ENCODE measurements around the gene MKLN1.

MKLN1 gene

GRCh38 chr7:131521651-131522163 lies 194.0 kb downstream of the MKLN1 start:
- DNase-seq (ENCODE audit: low spot score), result no peak

- DNase-seq (ENCODE audit: low spot score), result no peak
Observed at GRCh38 chr7:131522325-131522930, 194.8 kb downstream of the MKLN1 start.

GRCh38 chr7:131524115-131524514 lies 196.4 kb downstream of the MKLN1 start:
- no peak for DNase-seq (ENCODE audit: low spot score)

- DNase-seq (ENCODE audit: low spot score), result no peak
Observed at GRCh38 chr7:131524703-131525102, 197.0 kb downstream of the MKLN1 start.

DNA sequence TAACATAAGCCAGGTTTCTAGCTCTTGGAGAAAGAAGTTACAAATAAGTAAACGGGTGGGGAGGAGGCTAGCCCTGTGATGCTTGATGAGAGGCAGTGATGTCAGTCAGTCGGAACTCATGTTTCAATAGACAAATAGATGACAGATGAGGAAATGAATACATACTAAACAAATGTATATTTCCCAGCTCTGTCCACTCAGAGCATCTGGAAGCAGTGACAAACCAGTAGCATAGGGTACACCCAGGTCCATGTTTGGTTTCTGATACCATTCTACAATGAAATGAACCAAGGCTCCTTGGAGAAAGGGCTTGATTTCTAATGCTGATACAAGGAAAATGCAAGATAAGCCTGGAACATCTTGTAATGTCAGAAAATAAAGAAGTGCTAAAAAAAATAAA lies 198.1 kb downstream of the MKLN1 start:
- no peak for DNase-seq (ENCODE audit: low spot score)

GRCh38 chr7:131527456-131527855 lies 199.8 kb downstream of the MKLN1 start:
- no peak for DNase-seq (ENCODE audit: low spot score)

GRCh38 chr7:131529179-131529578 lies 201.5 kb downstream of the MKLN1 start:
- DNase-seq (ENCODE audit: low spot score), result no peak

GRCh38 chr7:131529617-131530016 lies 201.9 kb downstream of the MKLN1 start:
- DNase-seq (ENCODE audit: low spot score), result no peak

DNA sequence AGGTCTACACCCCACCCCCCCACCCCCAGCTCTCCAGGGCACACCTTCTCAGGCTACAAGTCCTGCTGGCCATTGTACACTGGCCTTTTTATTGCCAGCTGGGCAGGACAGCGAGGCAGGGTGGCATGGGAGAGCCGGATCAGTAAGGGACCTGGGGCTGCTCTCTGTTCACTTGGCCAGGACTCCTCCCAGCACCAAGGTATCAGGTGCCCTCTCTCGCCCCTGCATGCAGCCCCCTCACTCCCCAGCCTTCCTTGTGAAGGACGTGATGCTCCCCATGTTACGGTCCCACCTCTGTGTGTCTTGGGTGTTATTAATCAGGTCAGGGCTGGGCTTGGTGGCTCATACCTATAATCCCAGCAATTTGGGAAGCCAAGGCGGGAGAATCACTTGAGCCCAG lies 202.5 kb downstream of the MKLN1 start:
- no peak for DNase-seq (ENCODE audit: low spot score)

- no peak for DNase-seq (ENCODE audit: low spot score)
Observed at GRCh38 chr7:131532570-131533091, 205.0 kb downstream of the MKLN1 start.

DNA sequence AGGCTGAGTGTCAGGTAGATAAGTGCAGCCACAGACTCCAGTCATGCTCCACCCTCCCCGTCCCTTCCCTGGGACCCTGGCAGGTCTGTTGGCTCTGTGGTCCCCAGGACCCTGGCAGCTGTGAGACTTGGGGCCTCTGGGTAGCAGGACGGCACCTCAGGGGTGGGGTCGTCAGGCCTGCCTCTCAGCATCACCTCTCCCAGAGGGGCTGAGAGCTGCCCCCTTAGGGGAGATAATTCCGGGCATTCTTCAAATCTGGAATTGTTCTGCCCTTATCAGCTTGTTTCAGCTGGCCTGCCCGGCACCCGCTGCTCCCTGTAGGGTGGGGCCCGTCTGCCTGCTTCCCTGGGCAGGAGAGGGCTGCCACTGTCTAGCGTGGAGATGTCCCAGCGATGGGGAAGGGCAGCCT lies 205.5 kb downstream of the MKLN1 start:
- no peak for DNase-seq (ENCODE audit: low spot score)

DNA sequence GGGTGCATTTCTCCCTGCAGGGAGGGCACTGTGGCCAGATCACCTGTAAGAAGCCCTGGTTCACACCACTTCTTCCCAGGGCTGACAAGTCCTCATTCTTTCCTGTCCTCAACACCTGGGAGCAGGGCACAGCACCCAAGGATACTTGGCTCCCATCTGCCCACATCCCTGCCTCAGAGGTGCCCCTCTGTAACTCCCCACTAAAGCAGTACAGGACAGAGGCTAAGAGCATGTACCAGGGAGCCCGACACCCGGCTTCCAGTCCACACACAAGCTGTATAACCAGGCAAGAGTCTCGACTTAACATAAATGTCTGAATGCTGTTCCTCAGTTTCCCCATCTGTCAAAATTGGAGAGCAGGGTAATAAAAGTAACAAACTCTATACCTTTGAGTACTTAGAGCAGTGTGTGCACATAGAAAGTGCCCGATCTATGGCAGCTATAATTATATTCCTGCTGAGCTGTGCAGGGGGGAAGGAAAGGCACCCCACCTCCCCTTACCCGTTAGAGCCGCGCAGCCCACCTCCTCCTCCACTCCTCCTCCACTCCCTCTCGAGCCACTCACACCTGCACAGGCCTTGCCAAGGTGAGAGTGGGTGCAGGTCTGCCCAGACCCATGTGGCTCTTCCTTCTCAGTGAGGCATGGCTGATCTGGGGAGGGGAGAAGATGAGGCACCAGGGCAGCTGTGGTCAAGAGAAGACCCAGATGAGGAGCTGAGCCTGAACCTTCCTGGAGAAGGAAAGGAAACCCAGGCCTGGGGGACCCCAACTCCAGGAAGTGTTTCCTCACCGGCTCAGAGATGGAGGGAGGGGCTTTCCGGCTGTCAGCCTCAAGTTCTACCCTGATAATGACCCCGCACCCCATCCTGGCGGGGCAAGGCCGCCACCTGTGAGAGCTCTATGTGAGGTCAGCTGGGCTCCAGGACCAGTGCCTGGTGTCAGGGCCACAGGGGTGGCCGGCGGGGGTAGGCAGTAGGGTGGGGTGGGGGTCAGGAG lies 206.2 kb downstream of the MKLN1 start:
- DNase-seq (ENCODE audit: low spot score), result no peak

DNA sequence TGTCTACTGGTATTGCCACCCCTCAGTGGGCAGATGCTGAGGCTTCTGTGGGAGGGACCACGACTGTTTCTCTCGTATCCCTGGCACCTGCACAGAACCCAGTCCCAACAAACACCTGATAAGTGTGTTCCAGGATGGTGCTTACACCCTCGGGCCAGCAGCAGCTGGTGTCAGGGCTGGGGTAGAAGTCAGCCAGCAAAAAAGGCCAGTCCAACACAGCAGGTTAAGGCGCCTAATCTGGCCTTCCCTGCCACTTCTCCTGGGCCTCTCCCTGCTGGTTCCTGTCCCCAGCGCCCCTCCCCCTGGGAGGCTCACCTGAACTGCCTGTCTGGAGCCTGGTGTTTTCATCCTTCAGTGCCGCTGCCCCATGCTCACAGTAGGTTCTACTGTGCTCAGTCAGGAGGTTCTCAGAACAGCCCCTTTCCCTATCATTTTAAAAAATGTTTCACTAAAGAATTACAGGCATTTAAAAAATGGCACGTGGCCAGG lies 208.7 kb downstream of the MKLN1 start:
- DNase-seq (ENCODE audit: low spot score), result no peak

- DNase-seq (ENCODE audit: low spot score), result no peak
Observed at GRCh38 chr7:131537571-131537978, 209.9 kb downstream of the MKLN1 start.

DNA sequence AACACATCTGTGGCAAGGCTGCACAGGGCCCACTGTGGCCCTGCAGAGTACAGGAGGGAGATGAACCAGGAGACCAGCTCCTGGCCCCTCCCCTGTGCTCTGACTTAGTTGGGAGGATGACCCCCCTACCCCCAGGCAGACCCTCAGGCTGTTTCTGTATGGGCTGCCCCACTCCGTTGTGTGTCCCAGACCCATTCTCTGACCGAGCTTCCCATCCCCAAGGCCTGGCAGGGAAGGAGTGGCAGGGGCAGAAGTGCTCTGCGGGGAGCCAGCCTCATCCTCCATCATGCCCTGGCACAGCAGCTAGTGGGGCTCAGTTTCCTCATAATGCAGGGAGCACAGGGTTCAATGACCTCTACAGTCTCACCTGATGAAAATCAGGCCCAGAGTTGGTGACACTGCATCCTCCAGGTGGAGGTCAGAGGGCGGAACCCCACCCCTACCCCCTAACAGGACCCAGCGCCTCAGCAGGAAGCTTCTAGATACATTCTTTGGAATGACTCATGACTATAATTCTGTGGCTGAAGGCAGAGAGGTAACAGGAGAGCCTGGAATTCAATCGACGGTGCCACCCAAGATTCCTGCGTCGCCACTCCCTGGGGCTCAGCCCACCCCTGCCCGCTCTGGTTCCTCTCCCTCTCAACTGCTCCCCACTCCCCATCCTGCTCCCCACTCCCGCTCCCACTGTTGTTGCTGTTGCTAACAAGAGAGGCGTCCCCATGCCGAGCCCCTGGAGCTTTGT lies 210.6 kb downstream of the MKLN1 start:
- DNase-seq (ENCODE audit: low spot score), result no peak

DNA sequence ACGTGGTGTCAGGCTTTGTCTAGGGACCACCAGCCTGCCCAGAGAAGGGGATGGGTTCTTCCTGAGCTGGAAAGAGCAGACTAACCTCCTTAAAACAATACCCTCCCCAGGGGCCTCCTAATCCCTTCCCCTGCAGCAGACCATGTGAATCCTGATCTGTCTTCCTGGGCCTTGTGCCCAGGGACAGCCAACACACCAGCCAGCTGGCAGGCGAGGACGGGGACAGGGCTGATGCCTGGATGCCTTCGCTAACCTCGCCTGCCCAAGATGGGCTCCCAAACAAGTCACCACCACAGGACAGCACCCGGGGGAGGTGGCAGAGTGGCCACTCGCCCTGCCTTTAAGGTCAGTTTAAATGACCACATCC lies 211.1 kb downstream of the MKLN1 start:
- DNase-seq (ENCODE audit: low spot score), result no peak

DNA sequence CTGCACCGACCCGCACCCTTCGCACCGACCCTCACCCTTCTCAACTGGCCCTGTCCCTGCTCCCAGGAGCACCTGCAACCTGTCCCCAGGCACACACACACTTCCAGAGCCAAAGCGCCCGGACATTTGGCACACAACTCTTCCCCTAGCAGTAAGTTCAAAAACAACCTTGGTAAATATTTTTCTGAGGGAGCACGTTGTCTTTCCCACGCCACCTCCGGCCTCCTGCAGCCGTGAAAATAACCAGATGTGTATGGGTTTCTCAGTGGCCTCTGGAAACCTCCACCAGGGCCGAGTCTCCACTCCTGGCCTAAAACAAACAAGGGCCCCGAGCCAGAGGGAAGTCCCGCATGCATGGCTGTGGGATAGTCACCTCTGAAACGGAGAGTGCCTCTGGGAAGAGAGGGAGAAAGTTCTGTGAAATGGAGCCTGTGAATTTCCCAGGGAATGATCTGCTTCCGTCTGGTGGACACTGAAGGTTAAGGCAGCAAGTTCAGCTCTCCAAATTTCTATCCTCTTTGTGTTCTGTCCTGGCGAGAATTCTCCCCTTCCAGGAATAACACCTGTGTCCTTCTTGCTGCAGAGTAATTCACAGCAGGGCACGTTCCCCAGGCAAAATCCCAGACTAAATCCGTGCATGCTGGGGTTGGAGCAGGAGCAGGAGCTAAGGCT lies 213.0 kb downstream of the MKLN1 start:
- no peak for DNase-seq (ENCODE audit: low spot score)

DNA sequence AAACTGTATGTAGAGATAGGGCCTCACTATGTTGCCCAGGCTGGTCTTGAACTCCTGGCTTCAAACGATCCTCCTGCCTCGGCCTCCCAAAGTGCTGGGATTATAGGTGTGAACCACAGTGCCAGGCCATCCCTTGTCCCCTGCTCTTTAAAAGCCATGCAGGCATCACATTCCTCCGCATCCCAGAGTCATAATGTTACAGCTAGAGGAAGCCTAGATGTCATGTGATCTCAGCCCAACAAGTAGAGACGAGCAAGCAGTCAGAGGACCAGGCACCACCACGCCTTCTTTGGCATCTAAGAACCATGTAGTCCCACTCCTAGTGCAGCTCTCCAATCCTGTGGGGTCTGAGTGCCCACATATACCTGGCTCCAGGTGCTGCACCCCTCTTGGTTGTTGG lies 215.6 kb downstream of the MKLN1 start:
- no peak for DNase-seq (ENCODE audit: low spot score)

- no peak for DNase-seq (ENCODE audit: low spot score)
Observed at GRCh38 chr7:131544021-131544420, 216.3 kb downstream of the MKLN1 start.

GRCh38 chr7:131544449-131545301 lies 217.0 kb downstream of the MKLN1 start:
- DNase-seq (ENCODE audit: low spot score), result no peak

GRCh38 chr7:131546126-131546525 lies 218.4 kb downstream of the MKLN1 start:
- no peak for DNase-seq (ENCODE audit: low spot score)

All from CD4-positive, alpha-beta T cell treated with Interleukin-6 at 100 ng/mL for 8 hours (primary cell).